Mesenteric fat pad (tissue), 1 donor: ENCODE data around the gene WRAP53. TPM values are rescaled to one million over a fixed set of nuclear protein-coding genes. Genes with fewer than 3 reads are reported as not detected.
"Not testable (repeated sequence)": the region's sequence is repeated elsewhere in the genome, so short reads cannot be mapped to it uniquely, and the experiment has no call there.

ENCODE experiments used
- DNase-seq: peaks from one replicate; pipeline ENCODE4 v3.0.0-alpha.2; 2020; ENCODE audit warnings: low spot score
- long read RNA-seq: library from polyadenylated mRNA; unstranded; transcript quantifications from one replicate; pipeline ENCODE4 v2.0.0, GENCODE V29; 2020
- total RNA-seq: library from RNA; stranded (reverse); fragmentation: NEBNext Ultra II Directional; extraction: Animal tissue kit (Norgen Biotek cat#: 25700); gene quantifications from one replicate; pipeline ENCODE4 v1.2.1, GENCODE V29; 2021
- donor health status: DM: yes; HTN: yes; CAD: no.

Gene WRAP53
- 4.9 TPM for total RNA-seq
- long read RNA-seq, full-length matches to known transcripts = 9 of 12 reads
- long read RNA-seq, partial matches to known transcripts = 2 of 12 reads
- long read RNA-seq, other reads (novel, unspliced or antisense) = 1 of 12 reads

DNA sequence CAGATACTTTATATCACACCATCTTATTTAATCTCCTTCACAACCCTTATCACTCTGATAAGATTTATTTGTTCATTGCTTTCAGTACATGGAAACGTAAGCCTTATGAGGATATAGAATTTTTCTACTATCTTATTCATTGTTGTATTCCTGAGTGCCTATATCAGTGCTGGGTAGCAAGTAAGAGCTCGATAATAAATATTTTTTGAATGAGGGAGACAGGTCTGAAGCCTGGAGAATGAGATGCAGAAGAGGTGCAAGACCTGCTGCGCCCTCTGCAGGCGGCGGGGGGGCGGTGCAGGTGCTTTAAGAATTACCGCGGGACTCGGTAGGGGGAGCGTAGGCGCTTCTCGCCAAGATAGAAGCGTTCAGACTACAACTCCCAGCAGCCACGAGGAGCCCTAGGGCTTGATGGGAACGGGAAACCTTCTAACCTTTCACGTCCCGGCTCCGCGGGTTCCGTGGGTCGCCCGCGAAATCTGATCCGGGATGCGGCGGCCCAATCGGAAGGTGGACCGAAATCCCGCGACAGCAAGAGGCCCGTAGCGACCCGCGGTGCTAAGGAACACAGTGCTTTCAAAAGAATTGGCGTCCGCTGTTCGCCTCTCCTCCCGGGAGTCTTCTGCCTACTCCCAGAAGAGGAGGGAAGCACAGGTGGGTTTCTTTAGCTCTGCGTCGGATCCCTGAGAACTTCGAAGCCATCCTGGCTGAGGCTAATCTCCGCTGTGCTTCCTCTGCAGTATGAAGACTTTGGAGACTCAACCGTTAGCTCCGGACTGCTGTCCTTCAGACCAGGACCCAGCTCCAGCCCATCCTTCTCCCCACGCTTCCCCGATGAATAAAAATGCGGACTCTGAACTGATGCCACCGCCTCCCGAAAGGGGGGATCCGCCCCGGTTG lies at the start of gene WRAP53:
Gene WRAP53, plus strand, starts transcription at position 570 of the 900 bp plus-strand sequence. Its CDS starts 172 bp downstream, at position 742.
- peak; percentile 95 for DNase-seq

DNA sequence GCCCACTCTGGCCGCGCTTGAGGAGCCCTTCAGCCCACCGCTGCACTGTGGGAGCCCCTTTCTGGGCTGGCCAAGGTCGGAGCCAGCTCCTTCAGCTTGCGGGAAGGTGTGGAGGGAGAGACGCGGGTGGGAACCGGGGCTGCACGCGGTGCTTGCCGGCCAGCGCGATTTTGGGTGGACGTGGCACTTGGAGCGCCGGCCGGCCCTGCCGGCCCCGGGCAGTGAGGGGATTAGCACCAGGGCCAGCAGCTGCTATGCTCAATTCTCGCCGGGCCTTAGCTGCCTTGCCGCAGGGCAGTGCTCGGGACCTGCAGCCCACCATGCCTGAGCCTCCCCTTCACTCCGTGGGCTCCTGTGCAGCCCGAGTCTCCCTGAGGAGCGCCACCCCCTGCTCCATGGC lies 47.5 kb upstream of the WRAP53 start:
- no peak for DNase-seq

DNA sequence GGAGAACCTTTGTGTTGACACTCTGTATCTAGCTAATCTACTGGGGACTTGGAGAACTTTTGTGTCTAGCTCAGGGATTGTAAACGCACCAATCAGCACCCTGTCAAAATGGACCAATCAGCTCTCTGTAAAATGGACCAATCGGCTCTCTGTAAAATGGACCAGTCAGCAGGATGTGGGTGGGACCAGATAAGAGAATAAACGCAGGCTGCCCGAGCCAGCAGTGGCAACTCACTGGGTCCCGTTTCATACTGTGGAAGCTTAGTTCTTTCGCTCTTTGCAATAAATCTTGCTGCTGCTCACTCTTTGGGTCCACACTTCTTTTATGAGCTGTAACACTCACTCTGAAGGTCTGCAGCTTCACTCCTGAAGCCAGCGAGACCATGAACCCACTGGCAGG lies 46.6 kb upstream of the WRAP53 start:
- not testable (repeated sequence) for DNase-seq

DNA sequence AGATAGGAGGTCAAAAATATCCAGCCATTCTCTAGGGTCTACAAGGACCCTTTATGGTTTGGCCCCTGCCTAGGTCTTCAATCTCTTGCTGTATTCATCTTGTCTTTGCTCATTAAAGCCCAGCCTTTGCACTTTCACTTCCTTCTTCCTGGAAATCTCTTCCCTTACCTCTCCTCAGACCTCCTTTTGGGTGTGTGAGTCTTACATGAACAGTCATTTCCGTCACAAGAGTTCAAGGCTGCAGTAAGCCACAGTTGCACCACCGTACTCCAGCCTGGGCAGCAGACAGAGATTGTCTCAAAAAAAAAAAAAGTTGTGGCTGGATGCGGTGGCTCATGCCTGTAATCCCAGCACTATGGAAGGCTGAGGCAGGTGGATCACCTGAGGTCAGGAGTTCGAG lies 43.5 kb upstream of the WRAP53 start:
- DNase-seq = no peak

DNA sequence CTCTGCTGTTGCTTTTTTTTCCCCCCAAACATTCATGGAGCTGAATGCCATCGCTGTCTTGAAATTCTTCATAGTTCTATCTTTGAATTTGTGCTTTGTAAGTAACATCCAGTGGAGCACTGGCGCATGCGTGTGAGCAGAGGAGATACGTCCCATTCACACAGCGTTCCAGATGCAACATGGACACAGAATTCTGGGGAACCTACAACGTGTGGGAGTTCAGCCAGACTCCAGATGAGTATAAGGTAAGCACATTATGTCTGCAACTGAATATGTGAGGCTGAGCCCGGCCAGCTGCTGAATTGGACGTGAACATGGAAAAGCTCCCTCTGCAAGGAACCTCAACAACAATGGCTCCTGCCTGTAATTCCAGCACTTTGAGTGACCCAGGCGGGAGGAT lies 41.8 kb upstream of the WRAP53 start:
- no peak for DNase-seq

DNA sequence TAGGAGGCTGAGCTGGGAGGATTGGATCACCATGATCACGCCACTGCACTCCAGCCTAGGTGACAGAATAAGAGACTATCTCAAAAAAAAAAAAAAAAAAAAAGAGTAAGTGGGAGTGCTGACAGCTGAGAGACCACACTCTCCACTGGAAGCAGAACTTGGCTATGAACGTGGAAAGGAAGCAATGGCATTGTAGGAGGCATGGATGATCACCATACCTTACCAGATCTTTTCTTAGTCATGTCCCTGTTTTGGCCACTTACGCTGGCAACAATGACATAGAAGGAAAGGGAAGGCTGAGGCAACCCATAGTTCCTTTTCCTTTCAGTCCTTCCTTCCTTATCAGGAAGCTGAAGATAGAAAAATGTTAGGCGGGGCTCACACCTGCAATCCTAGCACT lies 41.3 kb upstream of the WRAP53 start:
- DNase-seq = no peak

DNA sequence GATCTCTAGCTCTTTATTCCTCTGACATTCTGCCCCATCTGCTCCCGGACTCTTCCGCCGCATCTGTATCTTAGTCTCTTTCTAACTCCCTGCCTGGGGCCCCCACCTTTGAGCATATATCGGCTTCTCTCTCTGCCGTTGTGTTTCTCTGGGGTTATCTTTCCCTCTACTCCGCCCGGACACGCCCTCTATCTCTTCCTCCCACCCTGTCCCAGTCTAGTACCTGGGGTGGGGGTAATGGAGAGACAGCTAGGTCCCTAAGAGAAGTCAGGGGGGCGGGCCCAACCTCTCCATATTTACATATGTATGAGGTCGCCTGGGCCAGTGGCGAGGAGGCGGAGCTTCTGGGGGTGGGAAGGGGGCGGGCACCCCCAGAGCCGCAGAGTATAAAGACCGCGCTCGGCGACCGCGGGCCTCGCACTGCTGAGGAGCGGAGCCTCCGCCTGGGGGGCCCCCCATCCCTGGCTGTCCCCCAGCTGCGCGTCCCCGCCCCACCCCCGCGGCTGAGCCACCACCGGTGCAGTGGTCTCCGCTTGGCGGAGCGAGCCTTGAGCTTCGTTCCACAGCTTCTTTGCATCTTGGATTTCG lies 37.7 kb upstream of the WRAP53 start, which contains the start of gene ATP1B2:
Gene ATP1B2, plus strand, starts transcription at position 418 of the 588 bp plus-strand sequence. CDS start 593 bp downstream, outside the sequence.
- DNase-seq = no peak

DNA sequence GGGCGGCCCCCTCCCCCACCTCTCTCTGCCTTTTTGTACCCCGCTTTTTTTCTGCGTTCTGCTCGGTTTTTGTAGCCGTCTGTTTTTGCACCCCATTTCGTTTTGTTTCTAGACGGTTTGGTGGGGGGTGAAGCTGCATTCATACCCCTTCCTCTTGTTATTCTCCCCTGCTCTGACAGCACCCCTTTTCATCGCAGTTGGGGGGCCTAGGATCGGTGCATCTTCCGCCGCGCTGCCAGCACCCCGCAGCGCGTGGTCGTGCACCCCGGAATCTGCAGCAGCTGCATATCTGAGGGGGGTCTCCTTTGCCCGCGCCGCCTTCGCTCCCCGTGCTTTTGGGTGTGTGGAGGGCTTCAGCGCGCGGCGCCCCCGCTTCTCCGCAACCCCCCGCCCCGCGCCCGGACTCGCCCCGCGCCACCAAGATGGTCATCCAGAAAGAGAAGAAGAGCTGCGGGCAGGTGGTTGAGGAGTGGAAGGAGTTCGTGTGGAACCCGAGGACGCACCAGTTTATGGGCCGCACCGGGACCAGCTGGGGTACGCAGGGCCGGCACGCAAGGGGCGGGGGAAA lies 37.1 kb upstream of the WRAP53 start:
- DNase-seq = no peak

DNA sequence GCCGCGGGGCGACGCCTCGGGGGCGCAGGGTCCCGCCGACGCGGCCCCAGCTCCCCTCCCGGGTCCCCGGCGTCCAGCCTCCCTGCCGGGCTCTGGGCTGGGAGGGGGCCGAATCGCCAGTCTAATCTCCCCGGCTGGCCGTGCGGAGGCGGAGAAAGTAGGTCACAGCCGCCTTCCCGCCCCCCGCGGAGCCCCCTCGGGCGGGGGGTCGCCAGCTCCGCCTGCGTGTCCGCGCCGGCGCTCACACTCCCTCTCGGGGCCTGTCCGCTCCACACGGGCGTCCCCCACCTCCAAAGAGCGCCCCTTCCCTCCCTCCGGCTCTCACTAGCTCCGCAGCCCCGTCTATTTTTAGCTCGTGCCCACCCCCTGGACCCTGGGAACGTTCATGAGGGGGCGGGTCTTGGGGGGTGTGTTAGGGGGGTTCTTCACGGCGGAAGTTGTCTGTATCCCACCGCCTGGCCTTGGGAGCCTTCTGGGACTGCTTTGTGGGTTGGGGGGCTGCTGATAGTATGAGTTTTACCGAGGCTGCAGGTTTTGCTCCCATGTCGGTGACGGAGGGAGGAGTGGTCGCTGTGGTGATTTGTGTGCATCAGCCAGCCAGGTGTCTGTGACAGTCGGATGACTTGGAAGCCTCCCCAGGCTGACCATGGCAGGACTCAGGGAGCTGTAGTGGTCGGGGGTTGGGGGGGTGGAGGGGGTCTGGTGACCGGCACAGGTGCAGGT lies 36.5 kb upstream of the WRAP53 start:
- no peak for DNase-seq

DNA sequence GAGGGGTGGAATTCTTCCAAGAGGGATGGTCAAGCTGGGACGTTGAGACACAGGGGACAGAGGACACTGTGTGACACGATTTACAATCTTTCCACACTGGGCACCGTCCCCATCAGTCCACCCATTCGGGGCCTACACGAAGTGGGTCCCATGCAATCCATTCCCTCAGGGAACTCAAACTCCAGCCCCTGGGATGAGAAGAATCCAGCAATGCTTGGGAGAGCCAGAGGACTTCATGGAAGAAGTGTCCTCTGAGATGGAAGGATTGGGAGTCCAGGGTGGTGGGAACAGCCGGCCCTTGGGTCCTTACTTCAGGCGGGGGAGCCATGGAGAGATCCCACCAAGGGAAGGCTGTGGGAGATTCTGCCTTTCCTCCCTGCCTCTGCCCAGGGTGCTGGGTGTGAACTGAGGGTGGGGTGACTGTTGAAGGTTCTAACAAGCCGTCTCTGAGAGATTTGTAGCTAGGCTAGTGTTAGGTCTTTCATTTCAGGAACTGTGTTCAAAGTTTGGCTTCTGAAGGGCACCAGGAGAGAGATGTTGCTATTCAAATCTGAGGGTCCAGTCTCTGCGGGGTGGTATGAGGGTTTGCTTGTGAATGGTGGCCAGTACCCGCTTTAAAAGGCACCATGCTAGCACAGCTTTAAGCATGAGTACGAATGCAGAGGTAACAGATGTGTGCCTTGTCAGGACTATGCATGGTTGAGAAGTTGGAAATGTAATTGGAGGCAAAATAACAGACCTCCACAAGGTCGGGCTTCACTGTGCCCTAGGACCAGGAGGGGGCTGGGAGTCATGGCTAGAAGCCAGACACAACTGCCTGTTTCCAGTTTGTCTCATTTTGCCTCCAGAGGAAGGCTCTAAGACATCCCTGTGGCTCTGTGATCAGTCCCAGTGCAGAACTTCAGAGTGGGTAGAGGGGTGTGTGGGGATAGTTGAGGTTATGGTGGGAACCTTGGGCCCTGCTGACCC lies 35.6 kb upstream of the WRAP53 start:
- no peak for DNase-seq

DNA sequence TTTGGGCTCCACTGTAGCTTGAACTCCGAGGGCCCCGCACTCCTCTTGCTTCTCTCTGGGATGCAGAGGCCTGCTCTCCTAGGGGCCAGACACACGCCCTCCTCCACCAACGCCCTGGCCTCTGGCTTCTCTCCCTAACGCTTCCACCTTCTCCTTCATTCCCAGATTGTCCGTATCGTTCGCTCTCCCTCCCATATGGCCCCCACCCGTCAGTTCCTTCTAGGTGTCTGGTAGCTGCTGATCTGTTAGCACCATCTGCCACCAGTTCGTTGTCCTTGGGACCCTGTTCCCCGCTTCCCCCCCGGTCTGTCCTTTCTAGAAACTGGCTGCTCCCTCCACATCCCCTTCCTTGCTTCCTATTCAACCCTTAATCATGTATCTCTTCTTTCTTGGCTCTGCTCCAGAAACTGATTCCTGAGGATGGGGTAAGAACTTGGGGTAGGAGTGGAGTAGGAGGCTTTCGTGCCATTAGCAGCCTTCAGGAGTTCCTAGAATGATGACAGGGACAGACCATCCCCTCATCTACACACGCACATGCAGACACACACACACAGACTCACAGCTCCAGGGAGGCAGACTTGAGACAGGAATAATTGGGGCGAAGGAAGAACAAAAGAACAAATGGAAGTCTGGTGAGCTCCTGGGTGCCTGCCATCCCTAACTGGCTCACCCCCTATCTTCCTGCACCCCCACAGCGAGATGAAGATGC lies 33.3 kb upstream of the WRAP53 start:
- DNase-seq = no peak

DNA sequence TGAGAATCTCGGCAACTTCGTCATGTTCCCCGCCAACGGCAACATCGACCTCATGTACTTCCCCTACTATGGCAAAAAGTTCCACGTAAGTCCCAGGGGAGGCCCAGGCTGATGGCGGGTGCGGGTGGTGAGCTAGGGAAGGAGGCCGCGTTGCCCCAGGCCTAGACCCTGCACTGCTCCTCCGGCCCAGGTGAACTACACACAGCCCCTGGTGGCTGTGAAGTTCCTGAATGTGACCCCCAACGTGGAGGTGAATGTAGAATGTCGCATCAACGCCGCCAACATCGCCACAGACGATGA lies 32.8 kb upstream of the WRAP53 start:
- no peak for DNase-seq

DNA sequence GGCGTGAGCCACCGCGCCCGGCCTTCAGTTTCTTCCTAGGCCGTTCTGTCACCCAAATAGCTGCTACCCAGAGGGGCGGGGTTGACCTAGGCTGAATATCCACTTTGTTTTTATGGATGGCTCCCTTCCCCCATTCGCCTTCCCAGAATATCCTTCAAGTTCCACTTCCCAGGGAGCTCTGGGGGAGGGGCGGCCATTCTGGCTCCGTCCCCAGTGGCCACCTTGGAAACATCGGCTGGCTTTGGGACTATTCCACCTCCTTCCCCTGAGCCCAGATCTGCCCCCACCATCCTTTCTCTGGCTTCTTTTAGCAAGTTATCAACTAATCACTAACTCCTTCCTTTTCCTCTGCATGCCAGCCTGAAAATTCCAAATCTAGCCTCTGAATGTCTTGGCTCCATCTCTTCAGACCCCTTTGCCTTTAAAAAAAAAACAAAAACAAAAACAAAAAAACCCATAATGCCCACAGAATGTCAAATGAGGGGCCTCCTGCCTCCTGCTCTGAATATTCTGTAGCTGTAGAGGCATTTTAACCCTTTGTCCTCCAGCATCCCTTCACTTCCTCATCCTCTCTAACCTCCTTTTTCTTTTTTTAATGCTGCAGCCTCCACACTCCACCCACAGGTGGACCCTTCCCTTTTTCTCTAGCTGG lies 31.2 kb upstream of the WRAP53 start:
- DNase-seq = no peak

DNA sequence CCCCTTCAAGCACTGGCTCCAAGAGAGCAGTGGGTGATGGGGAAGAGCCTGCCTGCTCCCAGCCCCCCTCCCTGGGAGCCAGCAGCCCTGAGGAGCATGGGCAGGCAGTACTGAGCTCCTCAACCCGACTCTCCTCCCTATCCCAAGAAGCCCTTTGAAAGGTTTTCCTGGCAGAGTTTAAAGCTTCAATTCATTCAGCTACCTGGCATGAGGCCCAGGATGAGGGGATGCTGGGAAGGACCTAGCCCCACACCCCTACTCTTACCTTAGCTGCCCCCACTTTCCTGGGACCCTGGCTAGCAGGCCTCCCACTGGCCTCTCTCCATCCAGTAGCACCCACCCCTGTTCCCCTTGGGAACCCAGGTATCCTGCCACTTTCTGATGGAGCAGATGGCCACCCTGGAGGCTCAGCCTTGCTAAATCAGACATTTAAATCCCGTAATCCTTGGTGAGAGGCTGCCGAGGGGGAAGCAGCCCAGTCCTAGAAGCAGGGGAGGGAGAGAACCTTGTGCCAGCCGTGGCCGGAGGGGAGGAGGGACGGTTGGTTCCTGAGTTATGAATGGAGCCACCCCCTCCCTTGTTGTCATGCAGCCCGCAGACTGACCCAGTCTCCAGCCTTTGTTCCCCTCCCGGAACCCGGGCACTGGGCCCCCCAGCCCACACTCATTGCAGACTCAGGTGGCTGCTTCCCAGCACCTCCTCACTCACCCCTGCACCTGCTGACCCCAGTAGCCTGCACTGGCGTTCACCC lies 20.4 kb upstream of the WRAP53 start:
- DNase-seq = no peak

DNA sequence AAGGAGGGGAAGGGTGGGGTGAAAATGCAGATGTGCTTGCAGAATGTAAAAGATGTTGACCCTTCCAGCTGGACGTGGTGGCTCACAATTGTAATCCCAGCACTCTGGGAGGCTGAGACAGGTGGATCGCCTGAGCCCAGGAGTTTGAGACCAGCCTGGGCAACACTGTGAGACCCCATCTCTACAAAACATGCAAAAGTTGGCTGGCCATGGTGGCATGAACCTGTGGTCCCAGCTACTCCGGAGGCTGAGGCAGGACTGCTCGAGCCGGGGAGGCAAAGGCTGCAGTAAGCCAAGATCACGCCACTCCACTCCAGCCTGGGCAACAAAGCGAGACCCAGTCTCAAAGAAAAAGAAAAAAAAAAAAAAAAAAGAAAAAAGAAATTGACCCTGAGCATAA lies 19.8 kb upstream of the WRAP53 start:
- no peak for DNase-seq

DNA sequence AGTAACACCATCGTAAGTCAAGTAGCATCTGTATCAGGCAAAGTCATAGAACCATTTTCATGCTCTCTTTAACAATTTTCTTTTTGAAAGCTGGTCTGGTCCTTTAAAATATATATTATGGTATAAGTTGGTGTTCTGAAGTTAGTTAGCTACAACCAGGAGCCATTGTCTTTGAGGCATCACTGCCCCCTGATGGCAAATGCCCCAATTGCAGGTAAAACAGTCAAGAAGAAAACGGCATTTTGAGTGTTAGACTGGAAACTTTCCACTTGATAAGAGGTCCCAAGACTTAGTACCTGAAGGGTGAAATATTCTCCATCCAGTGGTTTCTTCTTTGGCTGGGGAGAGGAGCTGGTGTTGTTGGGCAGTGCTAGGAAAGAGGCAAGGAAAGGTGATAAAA lies 15.0 kb upstream of the WRAP53 start:
- no peak for DNase-seq

DNA sequence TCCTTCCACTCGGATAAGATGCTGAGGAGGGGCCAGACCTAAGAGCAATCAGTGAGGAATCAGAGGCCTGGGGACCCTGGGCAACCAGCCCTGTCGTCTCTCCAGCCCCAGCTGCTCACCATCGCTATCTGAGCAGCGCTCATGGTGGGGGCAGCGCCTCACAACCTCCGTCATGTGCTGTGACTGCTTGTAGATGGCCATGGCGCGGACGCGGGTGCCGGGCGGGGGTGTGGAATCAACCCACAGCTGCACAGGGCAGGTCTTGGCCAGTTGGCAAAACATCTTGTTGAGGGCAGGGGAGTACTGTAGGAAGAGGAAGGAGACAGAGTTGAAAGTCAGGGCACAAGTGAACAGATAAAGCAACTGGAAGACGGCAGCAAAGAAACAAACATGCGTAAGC lies 13.3 kb upstream of the WRAP53 start:
- no peak for DNase-seq

DNA sequence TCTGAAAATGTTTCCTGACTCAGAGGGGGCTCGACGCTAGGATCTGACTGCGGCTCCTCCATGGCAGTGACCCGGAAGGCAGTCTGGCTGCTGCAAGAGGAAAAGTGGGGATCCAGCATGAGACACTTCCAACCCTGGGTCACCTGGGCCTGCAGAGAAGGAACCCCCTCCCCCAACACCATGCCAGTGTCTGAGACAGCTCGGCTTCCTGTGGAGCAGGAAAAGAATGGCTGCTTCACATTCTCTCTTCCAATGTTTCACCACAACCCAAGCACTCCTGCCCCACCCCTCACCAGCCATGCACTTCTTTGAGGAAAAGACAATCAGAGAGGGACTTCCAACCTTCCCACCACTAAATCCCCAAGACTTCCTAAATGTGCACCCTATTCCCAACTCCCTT lies 11.7 kb upstream of the WRAP53 start:
- DNase-seq = no peak
